LoVo (cell line): ENCODE results near the gene CBX4.

Experiments
- DNase-seq: peaks from one replicate; pipeline ENCODE4 v3.0.0-alpha.2; 2016; ENCODE audit warnings: low spot score

The CBX4 gene

GRCh38 chr17:79829004-79829403, 10.2 kb downstream of the CBX4 start:
- DNase-seq, result no peak

- no peak for DNase-seq
These were observed 12.2 kb downstream of the CBX4 start for GRCh38 chr17:79826841-79827578.

DNA sequence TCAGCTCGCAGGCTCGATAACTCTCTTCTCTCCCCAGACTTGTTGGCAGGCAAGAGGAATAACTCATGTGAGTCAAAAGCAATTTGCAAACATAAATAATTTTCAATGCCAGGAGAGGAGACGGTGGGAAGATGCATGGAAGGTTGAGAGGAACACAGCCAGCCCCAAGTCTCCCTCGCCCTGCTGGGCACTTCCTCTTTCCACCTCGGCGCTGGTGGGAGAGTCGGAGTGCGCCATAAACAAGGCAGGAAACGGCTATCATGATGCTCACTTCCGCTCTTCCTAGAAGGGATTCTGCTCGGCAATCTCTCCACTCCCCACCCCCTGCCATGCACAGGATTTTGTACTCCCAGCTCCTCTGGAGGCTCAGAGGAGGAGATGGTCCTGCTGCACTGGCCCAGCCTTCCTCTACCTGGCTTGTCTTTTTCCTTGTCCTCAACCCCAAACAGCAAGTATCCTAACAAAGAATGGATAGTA, 13.0 kb downstream of the CBX4 start:
- no peak for DNase-seq

GRCh38 chr17:79825580-79825921, 13.7 kb downstream of the CBX4 start:
- no peak for DNase-seq

- DNase-seq, result no peak
These were observed 14.2 kb downstream of the CBX4 start for GRCh38 chr17:79824893-79825579.

- DNase-seq, result no peak
These were observed 15.0 kb downstream of the CBX4 start for GRCh38 chr17:79824234-79824633.

- DNase-seq, result no peak
These were observed 16.6 kb downstream of the CBX4 start for GRCh38 chr17:79822583-79823124.

DNA sequence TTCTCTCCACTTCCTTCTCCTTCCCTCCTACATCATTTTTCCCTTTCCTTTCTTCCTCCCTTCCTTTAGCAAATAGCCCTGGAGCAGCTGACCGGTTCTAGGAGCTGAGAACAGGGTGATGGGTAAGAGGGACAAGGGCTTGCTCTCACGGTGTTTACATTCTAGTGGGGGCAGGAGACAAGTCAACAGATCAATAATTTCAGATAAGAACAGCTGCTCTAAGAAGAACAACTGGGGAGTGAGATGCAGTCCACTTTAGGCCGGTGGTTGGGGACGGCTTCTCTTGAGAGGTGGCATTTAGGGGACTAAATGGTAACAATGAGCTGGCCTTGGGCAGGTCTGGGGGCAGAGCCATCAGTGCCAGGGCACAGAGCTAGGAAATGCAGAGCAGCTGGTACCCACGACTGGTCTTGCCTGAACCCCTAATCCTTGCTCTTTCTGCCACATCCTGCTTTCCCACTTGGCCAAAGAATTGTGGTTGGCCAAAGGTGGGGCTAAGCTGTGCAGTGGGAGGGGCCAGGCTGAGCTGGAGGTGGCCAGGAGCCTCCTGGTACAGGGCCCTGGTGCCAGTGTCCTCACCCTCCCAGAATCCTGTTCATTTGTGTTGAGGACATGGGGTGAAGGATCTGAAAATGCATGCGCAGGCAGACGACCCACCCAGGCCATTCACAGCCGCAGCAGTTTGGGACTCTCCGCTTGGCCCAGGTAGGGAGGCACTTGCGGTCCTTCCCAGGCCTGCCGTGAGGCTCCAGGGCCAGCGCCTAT, 17.7 kb downstream of the CBX4 start:
- no peak for DNase-seq

- DNase-seq, result no peak
These were observed 18.3 kb downstream of the CBX4 start for GRCh38 chr17:79820959-79821330.

- DNase-seq, result no peak
These were observed 19.5 kb downstream of the CBX4 start for GRCh38 chr17:79819534-79820276.

DNA sequence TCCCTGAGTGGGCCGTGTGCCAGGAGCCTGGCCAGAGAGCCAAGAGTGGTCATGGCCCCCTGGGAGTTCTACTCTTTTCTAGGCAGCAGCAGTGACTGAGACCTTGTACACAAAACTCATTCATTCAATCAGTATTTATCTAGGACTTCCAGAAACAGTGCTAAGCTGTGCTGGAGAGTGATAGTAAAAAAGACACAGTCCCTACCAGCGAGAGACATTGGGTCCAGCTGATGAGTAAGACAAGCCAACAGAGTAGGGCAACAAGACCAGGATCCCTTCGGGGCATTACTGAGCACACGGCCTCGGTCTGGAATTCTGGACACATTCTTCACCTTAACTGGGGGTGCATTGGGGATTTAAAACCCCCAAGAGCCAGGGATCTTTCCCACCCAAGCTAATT, 20.2 kb downstream of the CBX4 start:
- no peak for DNase-seq

DNA sequence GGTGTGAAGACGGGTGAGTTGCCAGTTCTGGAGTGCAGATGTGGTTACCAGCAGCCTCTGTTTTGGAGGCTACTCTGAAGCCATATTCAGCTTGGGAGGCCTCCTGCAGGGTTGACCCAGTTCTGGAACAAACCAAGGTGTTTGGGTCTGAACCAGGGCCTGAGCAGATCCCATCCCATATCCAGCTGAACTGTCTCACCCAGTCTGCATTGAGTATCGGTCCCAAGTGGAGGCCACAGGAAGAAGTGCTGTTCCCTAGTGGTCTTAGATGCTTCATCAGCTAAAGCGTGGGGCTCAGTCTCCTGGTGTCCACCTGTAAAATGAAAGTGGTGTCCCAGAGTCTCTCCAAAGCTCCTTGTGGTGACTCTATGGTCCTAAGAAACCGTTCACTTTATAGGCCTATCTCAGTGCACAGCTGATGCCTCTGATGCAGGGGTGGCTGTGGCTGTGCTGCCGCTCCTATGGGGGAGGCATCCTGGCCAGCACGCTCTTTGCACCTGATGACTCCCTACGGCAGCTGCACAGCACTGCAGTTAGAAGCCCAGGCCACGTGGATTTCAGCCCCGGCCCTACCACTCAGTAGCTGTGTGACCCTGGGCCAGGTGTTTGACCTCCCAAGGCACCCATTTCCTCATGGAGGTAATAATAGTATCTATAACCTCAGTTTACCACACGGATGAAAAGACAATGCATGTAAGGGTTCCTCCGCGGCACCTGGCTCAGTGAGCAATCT, 21.0 kb downstream of the CBX4 start:
- no peak for DNase-seq

GRCh38 chr17:79815836-79816461, 23.3 kb downstream of the CBX4 start:
- DNase-seq, result no peak

DNA sequence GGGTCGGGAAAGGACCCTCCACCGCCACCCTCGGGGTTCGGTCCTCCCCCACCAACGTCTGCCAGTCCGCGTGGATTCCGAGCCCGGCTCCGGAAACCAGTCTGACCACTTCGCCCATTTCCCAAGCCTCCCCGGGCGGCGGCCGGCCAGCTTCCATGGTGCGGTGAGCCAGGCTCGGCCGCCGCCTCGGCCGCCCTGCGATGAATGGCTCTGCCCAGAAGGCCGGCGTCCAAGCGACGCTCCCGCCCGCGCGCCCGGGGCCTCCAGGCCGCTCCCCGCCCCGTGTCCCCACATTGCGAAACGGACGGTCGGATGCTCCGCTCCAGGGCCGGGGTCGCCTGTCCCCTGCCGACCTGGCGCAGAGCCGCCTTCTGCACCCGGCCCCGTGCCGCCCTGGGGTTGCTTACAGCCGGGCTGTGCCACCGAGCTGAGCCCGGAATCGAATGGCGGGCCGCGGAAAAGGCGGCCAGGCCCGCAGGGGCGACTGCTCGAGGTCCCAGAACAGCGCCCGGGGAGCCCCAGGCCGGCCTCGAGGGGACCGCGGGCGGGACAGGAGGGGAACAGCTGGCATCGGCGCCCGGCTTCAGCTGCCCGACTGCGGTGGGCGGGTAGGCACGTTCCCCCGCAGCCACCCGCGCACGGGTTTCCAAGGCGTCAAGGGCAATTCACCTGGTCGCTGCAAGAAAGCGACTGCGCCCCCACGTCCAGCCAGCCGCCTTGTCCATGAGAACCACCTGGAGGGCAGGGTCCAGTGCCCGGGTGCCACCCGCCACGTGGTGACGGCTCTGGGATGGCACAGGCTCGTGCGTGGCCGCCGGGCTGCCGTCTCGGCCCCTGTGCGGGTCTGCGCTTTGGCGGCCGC, 24.0 kb downstream of the CBX4 start:
- DNase-seq, result no peak

GRCh38 chr17:79814127-79814973, 24.9 kb downstream of the CBX4 start:
- DNase-seq, result no peak

DNA sequence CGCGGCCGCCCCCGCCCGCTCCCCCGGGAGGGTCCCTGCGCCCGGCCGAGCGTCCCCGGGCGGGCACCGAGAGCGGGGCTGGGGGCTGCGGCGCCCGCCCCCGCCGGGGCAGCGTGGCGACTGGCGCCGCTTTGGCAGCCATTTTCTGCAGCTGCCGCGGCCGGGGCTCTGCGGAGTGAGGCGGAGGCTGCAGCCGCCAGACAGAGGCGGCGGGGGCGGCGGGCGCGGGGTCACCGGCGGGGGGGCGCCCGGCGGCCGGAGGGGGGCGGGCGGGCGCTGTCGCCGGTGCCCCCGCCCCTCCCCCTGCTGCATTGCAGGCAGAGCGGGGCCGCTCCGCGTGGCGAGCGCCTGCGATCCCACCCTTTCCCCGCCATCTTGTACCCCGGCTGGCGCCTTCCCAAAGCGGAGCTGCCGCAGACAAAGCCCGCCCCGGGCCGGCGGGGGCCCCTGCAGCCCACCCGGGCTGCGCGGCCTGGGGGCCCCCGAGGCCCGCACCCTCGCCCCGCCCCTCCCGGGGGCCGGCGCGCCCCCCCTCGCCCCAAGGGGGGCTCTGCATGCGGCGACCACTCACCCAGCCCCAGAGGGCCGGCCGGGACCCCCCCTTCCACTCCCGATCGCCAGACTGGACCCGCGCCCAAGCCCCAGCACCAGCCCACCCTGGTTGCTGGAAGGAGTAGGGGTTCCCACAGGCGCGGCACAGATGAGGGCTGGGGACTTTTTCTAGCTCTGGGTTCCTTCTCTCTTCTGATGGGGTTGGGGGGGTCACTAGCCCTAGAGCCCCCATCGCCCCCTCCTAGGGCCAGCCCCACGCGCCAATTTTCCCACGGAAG, 25.7 kb downstream of the CBX4 start:
- DNase-seq, result peak; percentile 49

DNA sequence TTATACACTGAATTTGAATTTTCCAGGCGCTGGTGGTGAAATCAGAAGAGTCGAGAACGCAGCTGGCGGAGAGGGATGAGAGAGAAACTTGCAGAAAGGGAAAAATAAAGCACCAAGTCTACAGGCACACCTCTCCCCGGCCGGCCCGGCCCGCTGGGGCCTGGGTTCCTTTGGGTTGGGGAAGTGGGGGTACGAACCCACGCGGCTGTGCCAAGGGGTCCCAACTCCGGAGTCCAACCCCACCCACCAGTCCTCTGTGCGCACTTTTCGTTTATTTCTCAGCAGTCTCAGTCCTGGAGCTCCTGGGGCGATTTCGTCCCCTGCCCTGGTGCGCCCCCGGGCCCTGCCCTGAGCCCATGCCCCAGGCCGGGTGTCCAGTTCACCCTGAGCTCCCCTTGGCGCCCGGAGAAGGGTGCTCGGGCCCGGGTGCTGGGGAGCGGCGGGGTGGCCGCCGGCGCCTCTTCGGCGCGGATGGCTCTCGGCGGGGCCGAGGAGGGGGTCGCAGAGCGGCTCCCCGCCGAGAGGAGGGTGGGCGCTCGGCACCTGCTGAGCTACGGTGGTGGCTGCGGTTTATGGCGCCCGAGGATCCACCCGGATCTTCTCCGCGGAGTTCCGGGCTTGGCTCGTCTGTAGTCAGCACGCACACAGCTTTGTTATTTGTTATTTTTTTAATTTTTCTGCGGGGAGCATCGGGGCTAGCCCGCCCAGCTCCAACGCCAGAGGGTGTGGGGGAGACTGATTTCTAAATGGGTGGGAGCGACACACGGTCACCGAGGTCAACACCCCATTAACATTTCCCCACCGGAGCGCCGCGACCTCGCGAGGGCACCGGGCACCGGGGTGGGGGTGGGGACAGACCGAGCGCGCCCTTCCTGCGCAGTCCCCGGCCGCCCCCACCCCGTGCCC, 26.6 kb downstream of the CBX4 start:
- DNase-seq, result no peak
